ENCODE data around the gene ASCC3. TPM values are rescaled to one million over a fixed set of nuclear protein-coding genes. Genes with fewer than 3 reads are reported as not detected.

Gene ASCC3
- total and polyA plus RNA-seq, 3 donors from 2014 or later = 16.1 to 29.3 (median 29.0) TPM

DNA sequence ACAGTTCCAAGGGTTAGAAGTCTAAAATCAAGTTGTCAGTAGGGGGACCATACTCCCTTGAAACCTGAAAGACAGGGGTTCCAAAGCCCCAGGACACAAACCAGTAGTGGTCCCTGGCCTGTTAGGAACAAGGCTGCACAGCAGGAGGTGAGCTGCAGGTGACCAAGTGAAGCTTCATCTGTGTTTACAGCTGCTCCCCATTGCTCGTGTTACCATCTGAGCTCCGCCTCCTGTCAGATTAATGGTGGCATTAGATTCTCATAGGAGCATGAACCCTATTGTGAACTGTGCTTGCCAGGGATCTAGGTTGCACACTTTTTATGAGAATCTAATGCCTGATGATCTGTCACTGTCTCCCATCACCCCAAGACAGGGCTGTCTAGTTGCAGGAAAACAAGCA, 391.1 kb downstream of the ASCC3 start:
- Histone ChIP-seq H3K4me3 (no peak overlapping the region), H3K27me3 (no peaks in the 10 kb centered on the region), H3K36me3 (ENCODE audit: low read depth, missing control alignments) (no peaks in the 10 kb centered on the region), H3K4me1 (no peaks in the 10 kb centered on the region), H3K27ac (no peak overlapping the region), H3K9me3 (no peaks in the 10 kb centered on the region)
- DNase-seq = no peak
- intact Hi-C loops (cut with DNase I; ENCODE audit: low total_unique reads) = no loop called here
- WGBS, 2 donors = 73 to 81% methylated on average over 2 of the region's 2 CpGs
- no peak for TF ChIP-seq POLR2A (IDR thresholded peaks at IDR 0.05)
- TF ChIP-seq, protein P1, sequence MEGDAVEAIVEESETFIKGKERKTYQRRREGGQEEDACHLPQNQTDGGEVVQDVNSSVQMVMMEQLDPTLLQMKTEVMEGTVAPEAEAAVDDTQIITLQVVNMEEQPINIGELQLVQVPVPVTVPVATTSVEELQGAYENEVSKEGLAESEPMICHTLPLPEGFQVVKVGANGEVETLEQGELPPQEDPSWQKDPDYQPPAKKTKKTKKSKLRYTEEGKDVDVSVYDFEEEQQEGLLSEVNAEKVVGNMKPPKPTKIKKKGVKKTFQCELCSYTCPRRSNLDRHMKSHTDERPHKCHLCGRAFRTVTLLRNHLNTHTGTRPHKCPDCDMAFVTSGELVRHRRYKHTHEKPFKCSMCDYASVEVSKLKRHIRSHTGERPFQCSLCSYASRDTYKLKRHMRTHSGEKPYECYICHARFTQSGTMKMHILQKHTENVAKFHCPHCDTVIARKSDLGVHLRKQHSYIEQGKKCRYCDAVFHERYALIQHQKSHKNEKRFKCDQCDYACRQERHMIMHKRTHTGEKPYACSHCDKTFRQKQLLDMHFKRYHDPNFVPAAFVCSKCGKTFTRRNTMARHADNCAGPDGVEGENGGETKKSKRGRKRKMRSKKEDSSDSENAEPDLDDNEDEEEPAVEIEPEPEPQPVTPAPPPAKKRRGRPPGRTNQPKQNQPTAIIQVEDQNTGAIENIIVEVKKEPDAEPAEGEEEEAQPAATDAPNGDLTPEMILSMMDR (IDR thresholded peaks at IDR 0.05) = no peak

DNA sequence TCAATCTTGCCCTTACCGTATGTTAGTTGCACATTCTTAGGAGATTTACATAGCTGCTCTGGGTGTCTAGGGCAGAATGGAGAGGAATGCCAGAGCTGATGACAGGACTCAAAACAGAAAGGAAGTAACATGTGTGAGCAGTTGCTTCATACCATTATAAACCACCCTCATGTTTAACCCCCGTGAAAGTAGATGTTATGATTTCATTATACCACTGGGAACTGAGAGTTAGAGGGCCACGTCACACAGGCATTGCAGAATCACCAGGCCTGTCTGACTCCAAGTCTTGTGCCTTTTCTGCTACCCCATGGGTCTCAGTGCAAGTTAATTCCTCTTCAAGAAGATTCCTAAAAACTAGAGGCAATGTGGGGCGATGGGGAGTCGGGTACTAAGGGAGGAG, 392.9 kb downstream of the ASCC3 start:
- no peak for DNase-seq
- 80 to 92% methylated on average over 5 of the region's 5 CpGs for WGBS, 2 donors
- intact Hi-C loops (cut with DNase I; ENCODE audit: low total_unique reads) = no loop called here

DNA sequence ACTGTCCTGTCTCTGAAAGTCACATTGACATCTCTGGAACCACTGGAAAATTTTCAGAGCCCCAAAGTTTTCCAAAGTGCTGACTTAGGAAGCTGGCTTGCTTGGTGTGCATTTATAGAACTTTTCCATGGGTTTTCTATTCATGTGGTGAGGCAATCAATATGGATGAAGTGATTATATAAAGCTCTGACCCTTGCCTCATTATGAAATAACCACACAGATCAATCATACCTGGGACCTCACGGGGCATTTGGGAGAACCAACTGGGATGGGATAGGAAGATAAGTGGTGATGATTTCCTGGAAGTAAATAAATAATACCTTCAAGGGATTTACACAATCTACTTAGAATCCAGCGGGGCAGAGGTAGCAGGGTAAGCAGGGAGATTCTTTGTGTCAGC, 393.5 kb downstream of the ASCC3 start:
- TF ChIP-seq, protein P1 (IDR thresholded peaks at IDR 0.05) = no peak
- TF ChIP-seq POLR2A (IDR thresholded peaks at IDR 0.05) = no peak
- 91 to 97% methylated on average over 2 of the region's 2 CpGs for WGBS, 2 donors

More for the DNA sequence above, 392.9 kb downstream of the ASCC3 start:
- Histone ChIP-seq H3K4me1 (no peaks in the 10 kb centered on the region), H3K27me3 (no peaks in the 10 kb centered on the region), H3K4me3 (no peak overlapping the region), H3K27ac (no peak overlapping the region), H3K36me3 (ENCODE audit: low read depth, missing control alignments) (no peaks in the 10 kb centered on the region), H3K9me3 (no peaks in the 10 kb centered on the region)
- TF ChIP-seq POLR2A (IDR thresholded peaks at IDR 0.05) = no peak
- TF ChIP-seq, protein P1 (IDR thresholded peaks at IDR 0.05) = no peak

DNA sequence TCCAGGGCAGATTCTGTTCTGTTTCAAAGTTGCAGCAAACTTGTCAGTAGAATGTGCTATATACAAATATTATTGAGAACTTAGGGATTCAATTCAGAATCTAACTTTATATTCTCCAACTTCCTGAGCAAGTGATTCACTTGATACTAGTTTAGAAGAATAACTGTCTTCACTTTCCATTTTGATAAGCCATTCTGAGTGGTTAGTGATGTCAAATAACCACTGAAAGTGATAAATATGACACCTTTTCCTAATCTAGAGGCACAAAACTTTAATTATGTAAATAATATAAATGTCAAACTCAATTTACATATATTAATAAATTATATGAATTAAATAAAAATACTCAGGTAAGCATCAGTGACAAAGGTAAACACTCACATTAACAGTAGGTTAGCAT, 395.9 kb downstream of the ASCC3 start:
- Histone ChIP-seq H3K36me3 (ENCODE audit: low read depth, missing control alignments) (no peaks in the 10 kb centered on the region), H3K4me3 (no peak overlapping the region), H3K9me3 (no peaks in the 10 kb centered on the region), H3K27me3 (no peaks in the 10 kb centered on the region), H3K4me1 (no peaks in the 10 kb centered on the region), H3K27ac (no peak overlapping the region)
- TF ChIP-seq, protein P1 (IDR thresholded peaks at IDR 0.05) = no peak
- no peak for TF ChIP-seq POLR2A (IDR thresholded peaks at IDR 0.05)
- DNase-seq = no peak
- intact Hi-C loops (cut with DNase I; ENCODE audit: low total_unique reads) = no loop called here

More for the DNA sequence above, 393.5 kb downstream of the ASCC3 start:
- DNase-seq = no peak
- H3K4me1 ChIP-seq = no peaks in the 10 kb centered on the region
- H3K27me3 ChIP-seq = no peaks in the 10 kb centered on the region
- no peaks in the 10 kb centered on the region for H3K36me3 ChIP-seq (ENCODE audit: low read depth, missing control alignments)
- H3K4me3 ChIP-seq = no peak overlapping the region
- no peak overlapping the region for H3K27ac ChIP-seq
- no peaks in the 10 kb centered on the region for H3K9me3 ChIP-seq
- intact Hi-C loops (cut with DNase I; ENCODE audit: low total_unique reads) = no loop called here

DNA sequence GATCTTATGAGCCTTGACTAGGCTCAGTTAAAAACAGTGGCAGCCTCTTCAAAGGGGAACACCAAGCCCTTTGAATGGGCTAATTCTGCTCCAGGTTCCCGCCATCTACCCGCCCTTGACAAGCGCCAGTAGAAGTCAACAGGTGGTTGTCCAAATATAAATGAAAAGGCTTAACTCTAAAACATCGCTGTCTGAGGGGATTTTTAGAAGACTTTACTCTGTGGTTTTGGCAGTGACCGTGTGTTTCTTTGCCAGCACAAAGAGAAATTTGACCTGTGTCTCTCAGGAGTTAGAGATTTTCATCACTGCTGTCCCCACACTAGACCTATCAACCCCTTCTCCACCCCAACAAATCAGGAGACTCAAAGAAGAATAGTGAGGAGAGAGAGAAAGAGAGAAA, 396.7 kb downstream of the ASCC3 start:
- no peak overlapping the region for H3K4me3 ChIP-seq
- no peak for DNase-seq
- no peak overlapping the region for H3K27ac ChIP-seq
- intact Hi-C loops (cut with DNase I; ENCODE audit: low total_unique reads) = no loop called here
- H3K36me3 ChIP-seq (ENCODE audit: low read depth, missing control alignments) = no peaks in the 10 kb centered on the region
- TF ChIP-seq POLR2A (IDR thresholded peaks at IDR 0.05) = no peak
- TF ChIP-seq, protein P1 (IDR thresholded peaks at IDR 0.05) = no peak
- H3K4me1 ChIP-seq = no peaks in the 10 kb centered on the region
- no peaks in the 10 kb centered on the region for H3K27me3 ChIP-seq
- 87 to 91% methylated on average over 5 of the region's 5 CpGs for WGBS, 2 donors
- H3K9me3 ChIP-seq = no peaks in the 10 kb centered on the region

Measured in testis (tissue), 3 donors.